Measurements from ENCODE around the gene CACNB1. TPM values are rescaled to one million over a fixed set of nuclear protein-coding genes. Genes with fewer than 3 reads are reported as not detected.

Gene CACNB1
- total and polyA plus RNA-seq, 4 donors: 15.5 to 57.5 (median 31.2) TPM

- H3K9me3 ChIP-seq (ENCODE audit: control insufficient read depth, insufficient read depth, low read length): no peaks in the 10 kb centered on the region
- no peak overlapping the region for H3K27ac ChIP-seq (ENCODE audit: low read depth, low read length)
- H3K27me3 ChIP-seq (ENCODE audit: control insufficient read depth, insufficient read depth, low read length): peaks cover 25% of the 10 kb centered on the region
- H3K4me3 ChIP-seq (ENCODE audit: low read depth, low read length): no peak overlapping the region
- 50% methylated on average over 1 of the region's 2 CpGs for WGBS (ENCODE audit: insufficient coverage)
- peaks cover 5% of the 10 kb centered on the region for H3K36me3 ChIP-seq (ENCODE audit: control insufficient read depth, insufficient read depth, low read length)
- H3K4me1 ChIP-seq (ENCODE audit: control insufficient read depth, insufficient read depth, low read length): peaks cover 43% of the 10 kb centered on the region
- DNase-seq (ENCODE audit: low read depth in 4 of 6, low spot score in 6 of 6): no peak
Observed at GRCh38 chr17:39227364-39227919, 30.0 kb upstream of the CACNB1 start.

- DNase-seq (ENCODE audit: low read depth in 4 of 6, low spot score in 6 of 6): peak in 5 of 6 donors; percentile 72 to 97 (median 82)
- H3K9me3 ChIP-seq (ENCODE audit: control insufficient read depth, insufficient read depth, low read length): no peaks in the 10 kb centered on the region
- H3K36me3 ChIP-seq (ENCODE audit: control insufficient read depth, insufficient read depth, low read length): peaks cover 5% of the 10 kb centered on the region
- H3K27ac ChIP-seq (ENCODE audit: low read depth, low read length): no peak overlapping the region
- peak overlapping the region; percentile 45 for H3K4me3 ChIP-seq (ENCODE audit: low read depth, low read length)
- WGBS (ENCODE audit: insufficient coverage): 2% methylated on average over 18 of the region's 24 CpGs
- peaks cover 25% of the 10 kb centered on the region for H3K27me3 ChIP-seq (ENCODE audit: control insufficient read depth, insufficient read depth, low read length)
- H3K4me1 ChIP-seq (ENCODE audit: control insufficient read depth, insufficient read depth, low read length): peaks cover 30% of the 10 kb centered on the region
Observed at GRCh38 chr17:39225959-39226683, 28.7 kb upstream of the CACNB1 start.

- no peak for DNase-seq (ENCODE audit: low read depth in 4 of 6, low spot score in 6 of 6)
- Histone ChIP-seq H3K9me3 (ENCODE audit: control insufficient read depth, insufficient read depth, low read length) (no peaks in the 10 kb centered on the region), H3K27ac (ENCODE audit: low read depth, low read length) (no peak within 1 kb of the TSS), H3K36me3 (ENCODE audit: control insufficient read depth, insufficient read depth, low read length) (peaks cover 5% of the 10 kb centered on the region), H3K4me3 (ENCODE audit: low read depth, low read length) (peak within 1 kb of the TSS; percentile 45), H3K27me3 (ENCODE audit: control insufficient read depth, insufficient read depth, low read length) (peaks cover 25% of the 10 kb centered on the region), H3K4me1 (ENCODE audit: control insufficient read depth, insufficient read depth, low read length) (peaks cover 24% of the 10 kb centered on the region)
- under 1% methylated on average over 57 of the region's 71 CpGs for WGBS (ENCODE audit: insufficient coverage)
Observed at GRCh38 chr17:39225308-39225958, 28.0 kb upstream of the CACNB1 start, which contains the start of gene STAC2. Gene STAC2 (minus strand): TSS chr17:39225945. CDS start chr17:39225502, 443 bp downstream.

- Histone ChIP-seq H3K27me3 (ENCODE audit: control insufficient read depth, insufficient read depth, low read length) (peaks cover 25% of the 10 kb centered on the region), H3K27ac (ENCODE audit: low read depth, low read length) (no peak overlapping the region), H3K36me3 (ENCODE audit: control insufficient read depth, insufficient read depth, low read length) (peaks cover 5% of the 10 kb centered on the region), H3K4me3 (ENCODE audit: low read depth, low read length) (peak overlapping the region; percentile 33), H3K4me1 (ENCODE audit: control insufficient read depth, insufficient read depth, low read length) (peaks cover 30% of the 10 kb centered on the region), H3K9me3 (ENCODE audit: control insufficient read depth, insufficient read depth, low read length) (no peaks in the 10 kb centered on the region)
- 1% methylated on average over 68 of the region's 68 CpGs for WGBS (ENCODE audit: insufficient coverage)
- DNase-seq (ENCODE audit: low read depth in 4 of 6, low spot score in 6 of 6): peak in 2 of 6 donors; percentile 28 to 30
Observed at GRCh38 chr17:39224778-39225307, 27.4 kb upstream of the CACNB1 start.

GRCh38 chr17:39223907-39224777 lies 26.7 kb upstream of the CACNB1 start:
- no peak for DNase-seq (ENCODE audit: low read depth in 4 of 6, low spot score in 6 of 6)
- no peak overlapping the region for H3K27ac ChIP-seq (ENCODE audit: low read depth, low read length)
- peaks cover 5% of the 10 kb centered on the region for H3K36me3 ChIP-seq (ENCODE audit: control insufficient read depth, insufficient read depth, low read length)
- peak overlapping the region; percentile 12 for H3K4me3 ChIP-seq (ENCODE audit: low read depth, low read length)
- H3K9me3 ChIP-seq (ENCODE audit: control insufficient read depth, insufficient read depth, low read length): no peaks in the 10 kb centered on the region
- WGBS (ENCODE audit: insufficient coverage): 15% methylated on average over 19 of the region's 33 CpGs
- peaks cover 37% of the 10 kb centered on the region for H3K4me1 ChIP-seq (ENCODE audit: control insufficient read depth, insufficient read depth, low read length)
- H3K27me3 ChIP-seq (ENCODE audit: control insufficient read depth, insufficient read depth, low read length): peaks cover 25% of the 10 kb centered on the region

- WGBS (ENCODE audit: insufficient coverage): 85% methylated on average over 3 of the region's 9 CpGs
- Histone ChIP-seq H3K27ac (ENCODE audit: low read depth, low read length) (no peak overlapping the region), H3K9me3 (ENCODE audit: control insufficient read depth, insufficient read depth, low read length) (no peaks in the 10 kb centered on the region), H3K36me3 (ENCODE audit: control insufficient read depth, insufficient read depth, low read length) (peaks cover 5% of the 10 kb centered on the region), H3K27me3 (ENCODE audit: control insufficient read depth, insufficient read depth, low read length) (peaks cover 25% of the 10 kb centered on the region), H3K4me3 (ENCODE audit: low read depth, low read length) (no peak overlapping the region), H3K4me1 (ENCODE audit: control insufficient read depth, insufficient read depth, low read length) (peaks cover 43% of the 10 kb centered on the region)
- no peak for DNase-seq (ENCODE audit: low read depth in 4 of 6, low spot score in 6 of 6)
Observed at GRCh38 chr17:39222866-39223834, 25.7 kb upstream of the CACNB1 start.

- no peak overlapping the region for H3K4me3 ChIP-seq (ENCODE audit: low read depth, low read length)
- H3K9me3 ChIP-seq (ENCODE audit: control insufficient read depth, insufficient read depth, low read length): no peaks in the 10 kb centered on the region
- DNase-seq (ENCODE audit: low read depth in 4 of 6, low spot score in 6 of 6): no peak
- H3K4me1 ChIP-seq (ENCODE audit: control insufficient read depth, insufficient read depth, low read length): peaks cover 50% of the 10 kb centered on the region
- H3K27ac ChIP-seq (ENCODE audit: low read depth, low read length): no peak overlapping the region
- peaks cover 8% of the 10 kb centered on the region for H3K36me3 ChIP-seq (ENCODE audit: control insufficient read depth, insufficient read depth, low read length)
- WGBS (ENCODE audit: insufficient coverage): 90% methylated on average over 6 of the region's 7 CpGs
- peaks cover 16% of the 10 kb centered on the region for H3K27me3 ChIP-seq (ENCODE audit: control insufficient read depth, insufficient read depth, low read length)
Observed at GRCh38 chr17:39222151-39222550, 24.7 kb upstream of the CACNB1 start.

GRCh38 chr17:39221572-39221971 lies 24.1 kb upstream of the CACNB1 start:
- 90% methylated on average over 6 of the region's 6 CpGs for WGBS (ENCODE audit: insufficient coverage)
- no peak overlapping the region for H3K27ac ChIP-seq (ENCODE audit: low read depth, low read length)
- no peak overlapping the region for H3K4me3 ChIP-seq (ENCODE audit: low read depth, low read length)
- H3K27me3 ChIP-seq (ENCODE audit: control insufficient read depth, insufficient read depth, low read length): peaks cover 18% of the 10 kb centered on the region
- H3K9me3 ChIP-seq (ENCODE audit: control insufficient read depth, insufficient read depth, low read length): no peaks in the 10 kb centered on the region
- H3K36me3 ChIP-seq (ENCODE audit: control insufficient read depth, insufficient read depth, low read length): peaks cover 14% of the 10 kb centered on the region
- no peak for DNase-seq (ENCODE audit: low read depth in 4 of 6, low spot score in 6 of 6)
- H3K4me1 ChIP-seq (ENCODE audit: control insufficient read depth, insufficient read depth, low read length): peaks cover 50% of the 10 kb centered on the region

Measured in spinal cord (tissue), 10 donors.